ENCODE measurements around the gene PRDM16. TPM values are rescaled to one million over a fixed set of nuclear protein-coding genes. Genes with fewer than 3 reads are reported as not detected.
A peak's percentile ranks its signal among the peaks of the same experiment; 100 is the strongest.

PRDM16 gene
- total and polyA plus RNA-seq, 2 experiments from 2014 or later, result 0.14 to 0.16 TPM

DNA sequence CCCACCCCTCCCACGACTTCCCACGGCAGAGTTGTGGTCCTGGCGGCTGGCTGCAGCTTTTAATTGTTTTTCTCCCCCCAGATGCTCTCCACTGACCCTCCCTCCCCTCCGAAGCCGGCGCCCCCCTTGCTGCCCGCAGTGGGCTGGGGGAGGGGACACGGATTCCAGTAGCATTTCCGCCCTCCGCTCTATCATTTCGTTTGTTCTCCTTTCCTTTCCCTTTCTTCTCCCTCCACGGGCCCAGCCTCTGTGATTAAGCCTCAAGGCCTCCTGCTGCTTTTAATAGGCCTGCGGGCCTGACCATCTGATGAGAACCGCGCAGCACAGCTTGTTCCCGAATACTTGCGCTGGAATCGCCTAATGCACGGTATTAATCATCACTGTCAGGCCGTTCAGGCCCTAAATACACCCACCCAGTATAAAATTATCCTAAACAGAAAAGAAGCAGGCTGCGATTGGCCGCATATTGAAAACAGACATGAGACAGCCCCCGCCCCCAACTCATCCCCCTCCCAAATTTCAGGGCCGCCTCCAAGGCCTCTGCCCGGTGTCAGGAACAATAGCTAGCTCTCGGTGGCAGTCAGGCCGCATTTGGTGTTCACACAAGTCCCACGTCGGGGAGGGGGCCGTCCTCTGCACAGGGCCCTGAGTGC, 283.4 kb downstream of the PRDM16 start:
- TF ChIP-seq EZH2 (IDR thresholded peaks at IDR 0.05; ENCODE audit: low read depth, unreplicated experiment) (no peak), NANOG (IDR thresholded peaks at IDR 0.05; ENCODE audit: borderline replicate concordance) (no peak), POLR2AphosphoS5 (IDR thresholded peaks at IDR 0.05; ENCODE audit: low read depth) (no peak), CREB1 (CRISPR knock-in tag; IDR thresholded peaks at IDR 0.05; ENCODE audit: low read depth) (no peak), JUNB (IDR thresholded peaks at IDR 0.05; ENCODE audit: unreplicated experiment) (no peak), ZNF462 (CRISPR knock-in tag; IDR thresholded peaks at IDR 0.05) (no peak), EZH2phosphoT487 (IDR thresholded peaks at IDR 0.05; ENCODE audit: unreplicated experiment) (no peak), ZNF331 (CRISPR knock-in tag; IDR thresholded peaks at IDR 0.05; ENCODE audit: low read depth) (no peak), ZNF114 (CRISPR knock-in tag; IDR thresholded peaks at IDR 0.05) (no peak), STAT1 (IDR thresholded peaks at IDR 0.05; ENCODE audit: unreplicated experiment) (no peak), REST (IDR thresholded peaks at IDR 0.05; ENCODE audit: unreplicated experiment) (no peak)
- TF ChIP-seq, protein P1, sequence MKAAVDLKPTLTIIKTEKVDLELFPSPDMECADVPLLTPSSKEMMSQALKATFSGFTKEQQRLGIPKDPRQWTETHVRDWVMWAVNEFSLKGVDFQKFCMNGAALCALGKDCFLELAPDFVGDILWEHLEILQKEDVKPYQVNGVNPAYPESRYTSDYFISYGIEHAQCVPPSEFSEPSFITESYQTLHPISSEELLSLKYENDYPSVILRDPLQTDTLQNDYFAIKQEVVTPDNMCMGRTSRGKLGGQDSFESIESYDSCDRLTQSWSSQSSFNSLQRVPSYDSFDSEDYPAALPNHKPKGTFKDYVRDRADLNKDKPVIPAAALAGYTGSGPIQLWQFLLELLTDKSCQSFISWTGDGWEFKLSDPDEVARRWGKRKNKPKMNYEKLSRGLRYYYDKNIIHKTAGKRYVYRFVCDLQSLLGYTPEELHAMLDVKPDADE (IDR thresholded peaks at IDR 0.05), result no peak
- TF ChIP-seq, protein P2, sequence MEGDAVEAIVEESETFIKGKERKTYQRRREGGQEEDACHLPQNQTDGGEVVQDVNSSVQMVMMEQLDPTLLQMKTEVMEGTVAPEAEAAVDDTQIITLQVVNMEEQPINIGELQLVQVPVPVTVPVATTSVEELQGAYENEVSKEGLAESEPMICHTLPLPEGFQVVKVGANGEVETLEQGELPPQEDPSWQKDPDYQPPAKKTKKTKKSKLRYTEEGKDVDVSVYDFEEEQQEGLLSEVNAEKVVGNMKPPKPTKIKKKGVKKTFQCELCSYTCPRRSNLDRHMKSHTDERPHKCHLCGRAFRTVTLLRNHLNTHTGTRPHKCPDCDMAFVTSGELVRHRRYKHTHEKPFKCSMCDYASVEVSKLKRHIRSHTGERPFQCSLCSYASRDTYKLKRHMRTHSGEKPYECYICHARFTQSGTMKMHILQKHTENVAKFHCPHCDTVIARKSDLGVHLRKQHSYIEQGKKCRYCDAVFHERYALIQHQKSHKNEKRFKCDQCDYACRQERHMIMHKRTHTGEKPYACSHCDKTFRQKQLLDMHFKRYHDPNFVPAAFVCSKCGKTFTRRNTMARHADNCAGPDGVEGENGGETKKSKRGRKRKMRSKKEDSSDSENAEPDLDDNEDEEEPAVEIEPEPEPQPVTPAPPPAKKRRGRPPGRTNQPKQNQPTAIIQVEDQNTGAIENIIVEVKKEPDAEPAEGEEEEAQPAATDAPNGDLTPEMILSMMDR (conservative IDR thresholded peaks at IDR 0.05; ENCODE audit: low read depth in 2 of 2), result no peak
- Mint-ChIP-seq H3K27me3 (ENCODE audit: insufficient read depth, low read depth, poor library complexity) (peaks cover 19% of the 10 kb centered on the region), H3K27ac (no peak overlapping the region), H3K9me3 (no peaks in the 10 kb centered on the region), H3K4me3 (peak overlapping the region; percentile 63), H3K36me3 (ENCODE audit: low read depth) (no peaks in the 10 kb centered on the region), H3K4me1 (peaks cover 24% of the 10 kb centered on the region)
- Histone ChIP-seq H3K4me3 (peak overlapping the region; percentile 42; the same call in 1 of the 2 replicates), H3K9me2 (ENCODE audit: insufficient read depth) (no peaks in the 10 kb centered on the region), H3K4me2 (peak overlapping the region; percentile 67), H2AFZ (peak overlapping the region; percentile 57), H3K27me3 (ENCODE audit: insufficient read depth) (no peaks in the 10 kb centered on the region), H3K4me1 (ENCODE audit: insufficient read depth) (peaks cover 9% of the 10 kb centered on the region), H3K27ac (ENCODE audit: low read depth) (0 out of 2 replicates have a peak overlapping the region, but pooled peaks have one; percentile 28), H3K79me2 (replicated peaks; ENCODE audit: insufficient read depth) (no peaks in the 10 kb centered on the region), H3F3A (replicated peaks; ENCODE audit: low read depth) (no peaks in the 10 kb centered on the region), H4K20me1 (replicated peaks; ENCODE audit: insufficient read depth) (no peaks in the 10 kb centered on the region), H3K36me3 (ENCODE audit: insufficient read depth) (no peaks in the 10 kb centered on the region)
- ATAC-seq (peak; percentile 38), DNase-seq (ENCODE audit: low spot score) (peak; percentile 78)

All from GM23338 (cell line).